GM19193 (cell line): ENCODE results near the gene PTGES3L.

Experiments
- POLR2A ChIP-seq: IDR thresholded peaks from 4 replicates; pipeline ENCODE4 v1.6.1; 2011; ENCODE audit not compliant: insufficient read depth, insufficient read length; ENCODE audit errors: extremely low read depth

Gene PTGES3L

DNA sequence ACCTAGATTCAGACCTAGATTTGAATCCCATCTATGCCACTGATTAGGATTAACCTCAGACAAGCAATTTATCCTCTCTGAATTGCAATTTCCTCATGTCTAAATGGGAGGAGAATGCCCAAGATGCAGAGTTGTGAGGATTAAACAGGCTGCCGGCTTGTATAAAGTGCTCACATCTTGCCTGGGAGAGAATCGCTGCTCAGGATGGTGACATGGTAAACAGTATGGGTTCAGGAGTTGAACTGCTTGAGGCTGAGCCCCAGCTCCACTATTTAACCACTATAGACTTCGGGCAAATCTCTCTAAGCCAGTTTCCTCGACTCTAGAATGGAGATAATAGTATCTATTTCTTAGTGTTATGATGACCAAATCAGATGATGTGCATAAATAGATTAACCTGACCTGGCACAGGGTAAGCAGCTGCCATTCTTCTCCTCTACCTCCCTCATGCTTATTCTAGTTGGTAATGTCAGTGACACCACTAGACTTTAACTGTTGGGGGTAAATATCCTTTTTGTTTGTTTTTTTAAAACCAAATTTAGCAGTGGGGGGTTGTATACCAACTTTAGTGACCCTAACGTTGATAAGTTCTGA is 17.6 kb upstream of the PTGES3L start:
- TF ChIP-seq POLR2A: no peak

DNA sequence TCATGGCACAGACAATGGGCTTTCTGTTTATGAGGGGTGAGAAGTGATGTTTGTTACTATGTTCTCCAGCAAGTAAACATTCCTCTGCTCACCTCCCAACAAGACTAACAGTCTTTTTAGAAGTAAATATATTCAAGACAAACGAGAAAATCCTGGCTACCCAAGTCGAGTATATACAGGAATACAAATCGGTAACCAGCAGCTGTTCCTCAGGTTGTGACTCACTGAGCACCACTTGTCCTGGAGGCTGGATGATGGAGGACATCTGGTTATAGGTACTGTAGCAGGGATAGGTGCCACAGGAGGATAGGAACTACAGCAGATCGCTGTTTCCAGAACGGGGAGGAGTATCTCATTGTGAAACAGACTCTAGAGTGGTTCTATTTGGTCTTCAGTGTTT is 13.0 kb upstream of the PTGES3L start:
- no peak for TF ChIP-seq POLR2A

- TF ChIP-seq POLR2A: no peak
Observed at GRCh38 chr17:42991471-42991870, 11.6 kb upstream of the PTGES3L start.

GRCh38 chr17:42989726-42990652 is 10.1 kb upstream of the PTGES3L start:
- TF ChIP-seq POLR2A: no peak

DNA sequence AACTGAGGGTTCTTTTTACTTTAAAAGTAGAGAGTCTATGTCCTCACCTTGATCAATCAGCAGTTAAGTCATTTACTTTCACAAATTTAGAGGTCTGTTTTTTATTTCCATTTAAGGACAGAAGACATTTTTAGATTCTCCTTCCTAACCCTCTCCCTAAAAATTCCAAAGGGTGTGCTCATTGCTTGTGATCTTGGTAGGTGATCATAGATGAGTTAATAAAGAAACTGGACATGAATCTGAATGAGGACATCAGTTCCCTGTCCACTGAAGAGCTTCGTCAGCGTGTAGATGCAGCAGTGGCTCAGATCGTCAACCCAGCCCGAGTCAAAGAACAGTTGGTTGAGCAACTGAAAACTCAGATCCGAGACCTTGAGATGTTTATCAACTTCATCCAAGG is 9.3 kb upstream of the PTGES3L start:
- no peak for TF ChIP-seq POLR2A

- no peak for TF ChIP-seq POLR2A
Observed at GRCh38 chr17:42985225-42985624, 5.3 kb upstream of the PTGES3L start.

DNA sequence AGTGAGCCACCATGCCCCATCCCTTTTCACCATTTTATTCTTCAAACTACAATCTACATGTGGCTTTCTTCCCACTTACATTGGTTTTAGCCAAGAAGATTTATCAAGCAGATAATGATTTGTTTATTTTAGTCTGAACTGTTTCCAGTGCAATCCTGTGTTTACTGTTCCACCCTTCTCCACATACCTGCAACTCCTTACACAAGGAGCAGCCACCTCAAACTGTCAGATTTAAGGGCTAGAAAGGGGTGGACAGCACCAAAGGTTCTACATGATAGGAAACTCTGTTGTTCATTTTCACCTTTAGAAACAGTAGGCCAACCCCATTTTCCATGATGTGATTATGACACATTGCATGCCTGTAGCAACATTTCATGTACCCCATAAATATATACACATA is 2.4 kb upstream of the PTGES3L start:
- TF ChIP-seq POLR2A: no peak

DNA sequence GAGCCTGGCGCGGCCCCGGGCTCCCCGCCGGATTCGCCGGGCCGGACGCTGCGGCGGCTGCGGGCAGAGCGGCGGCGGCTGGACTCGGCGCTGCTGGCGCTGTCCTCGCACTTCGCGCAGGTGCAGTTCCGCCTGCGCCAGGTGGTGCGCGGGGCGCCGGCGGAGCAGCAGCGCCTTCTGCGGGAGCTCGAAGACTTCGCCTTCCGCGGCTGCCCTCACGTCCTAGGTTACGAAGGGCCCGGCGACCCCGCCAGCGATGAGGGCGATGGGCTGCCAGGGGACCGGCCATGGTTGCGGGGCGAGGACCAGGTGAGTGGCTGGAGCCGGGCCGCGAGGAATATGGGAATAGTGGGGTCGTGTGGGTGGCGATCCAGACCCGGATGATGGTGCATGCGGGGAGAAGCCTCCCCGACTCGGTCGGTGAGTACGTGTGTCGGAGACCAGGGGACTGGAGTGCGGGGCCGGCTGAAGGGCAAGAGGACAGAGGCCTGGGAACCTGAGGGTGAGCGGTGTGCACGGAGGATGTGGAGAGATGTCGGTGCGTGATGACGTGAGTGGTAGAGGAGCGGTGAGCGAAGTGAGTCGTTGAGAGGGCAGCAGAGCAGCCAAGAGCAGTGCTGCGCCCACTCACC is 1.0 kb upstream of the PTGES3L start:
- no peak for TF ChIP-seq POLR2A

GRCh38 chr17:42980274-42980765 is 440 bp upstream of the PTGES3L start, which contains the start of gene RUNDC1:
Gene RUNDC1 (plus strand): TSS chr17:42980565. CDS start chr17:42980577, 12 bp downstream.
- TF ChIP-seq POLR2A: peak; percentile 74

DNA sequence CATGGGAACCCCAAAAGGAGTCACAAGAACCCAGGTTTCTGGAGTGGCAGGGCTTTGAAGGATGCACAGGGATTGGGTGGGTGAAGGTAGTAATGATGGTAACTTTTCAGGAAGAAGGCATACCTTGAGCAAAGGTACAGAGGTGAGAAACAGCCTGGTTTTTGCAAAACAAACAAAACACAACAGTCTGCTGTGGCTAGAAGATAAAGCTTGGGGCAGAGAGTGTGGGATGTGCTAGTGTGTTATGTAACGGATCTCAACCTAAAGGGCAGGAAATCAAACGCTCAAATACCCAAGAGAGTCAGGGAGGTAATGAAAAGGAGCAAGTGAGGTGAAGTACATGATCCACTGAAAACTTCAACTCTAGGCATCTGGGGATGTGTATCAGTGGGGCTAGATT is 4.6 kb downstream of the PTGES3L start:
- no peak for TF ChIP-seq POLR2A

GRCh38 chr17:42971589-42971988 is 8.3 kb downstream of the PTGES3L start:
- TF ChIP-seq POLR2A: no peak

- TF ChIP-seq POLR2A: no peak
Observed at GRCh38 chr17:42969001-42969581, 10.8 kb downstream of the PTGES3L start.

DNA sequence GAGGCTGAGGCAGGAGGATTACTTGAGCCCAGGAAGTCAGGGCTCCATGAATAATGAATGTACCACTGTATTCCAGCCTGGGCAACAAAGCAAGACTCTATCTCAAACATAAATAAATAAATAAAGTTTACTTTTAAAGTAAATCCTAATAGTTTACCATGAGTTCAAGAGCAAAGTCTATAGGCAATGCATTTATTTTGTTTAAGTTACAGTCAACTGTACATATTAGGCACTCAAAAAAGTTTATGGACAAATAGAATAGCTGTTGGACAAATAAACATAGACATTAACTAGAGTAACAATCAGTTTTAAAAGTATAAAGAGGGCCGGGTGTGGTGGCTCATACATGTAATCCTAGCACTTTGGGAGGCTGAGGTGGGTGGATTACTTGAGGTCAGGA is 12.0 kb downstream of the PTGES3L start:
- no peak for TF ChIP-seq POLR2A

- TF ChIP-seq POLR2A: peak; percentile 93
Observed at GRCh38 chr17:42964161-42964932, 15.5 kb downstream of the PTGES3L start, which contains the start of gene AARSD1. Gene AARSD1 (minus strand): TSS chr17:42964454. CDS start chr17:42964440, 14 bp downstream.
